ENCODE measurements around the gene SPOCK2.

Gene SPOCK2

DNA sequence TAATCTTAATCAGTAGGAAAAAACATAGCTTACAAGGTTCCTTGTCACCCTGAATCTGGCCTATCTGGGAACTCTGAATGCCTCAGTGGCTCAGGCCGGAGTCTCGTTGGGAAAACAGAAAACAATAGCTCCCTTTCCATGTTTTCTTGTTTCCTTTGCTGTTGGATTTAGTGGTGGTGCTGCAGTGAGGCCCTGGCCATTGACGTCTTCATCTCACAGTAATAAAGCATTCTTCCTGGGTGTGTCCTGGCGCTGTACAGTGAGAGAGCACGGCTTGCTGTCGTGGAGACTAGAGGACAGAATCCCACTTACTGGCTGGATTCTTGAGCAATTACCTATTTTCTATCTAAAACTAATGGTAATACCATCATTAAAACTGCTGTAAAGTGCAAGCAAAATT lies 1.3 kb upstream of the SPOCK2 start:
- DNase-seq (ENCODE audit: low read depth, low spot score) = no peak

DNA sequence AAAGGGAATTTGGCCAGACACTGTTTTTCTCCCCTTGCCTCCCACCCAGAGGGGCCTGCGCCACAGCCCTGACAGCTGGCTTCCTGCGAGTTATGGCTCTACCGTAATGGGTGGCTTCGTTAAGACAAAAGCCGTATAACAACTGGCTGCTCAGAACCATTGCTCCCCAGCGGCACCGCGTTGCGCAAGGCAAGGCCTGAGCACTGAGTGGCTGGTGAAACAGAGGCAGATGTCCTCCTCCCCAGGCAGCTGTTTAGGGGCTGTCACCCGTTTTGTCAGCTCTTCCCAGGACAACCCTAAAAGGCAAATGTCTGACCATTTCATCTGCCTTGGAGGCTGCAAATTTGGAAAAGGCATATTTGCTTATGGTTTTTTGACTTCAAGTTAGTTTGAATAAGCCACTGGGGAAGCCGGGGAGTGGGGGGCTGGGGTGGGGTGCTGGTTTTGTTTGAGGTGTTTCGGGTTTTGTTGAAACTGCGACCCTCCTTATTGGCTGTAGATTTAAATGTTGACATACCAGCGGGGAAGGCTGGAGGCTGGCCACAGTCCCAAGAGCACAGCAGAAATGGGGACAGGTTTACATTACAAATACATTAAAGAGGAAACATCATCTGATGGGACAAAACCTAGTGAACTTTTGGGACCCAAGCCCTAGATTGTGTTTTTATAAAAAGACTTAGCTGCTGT lies 681 bp upstream of the SPOCK2 start:
- DNase-seq (ENCODE audit: low read depth, low spot score) = no peak

DNA sequence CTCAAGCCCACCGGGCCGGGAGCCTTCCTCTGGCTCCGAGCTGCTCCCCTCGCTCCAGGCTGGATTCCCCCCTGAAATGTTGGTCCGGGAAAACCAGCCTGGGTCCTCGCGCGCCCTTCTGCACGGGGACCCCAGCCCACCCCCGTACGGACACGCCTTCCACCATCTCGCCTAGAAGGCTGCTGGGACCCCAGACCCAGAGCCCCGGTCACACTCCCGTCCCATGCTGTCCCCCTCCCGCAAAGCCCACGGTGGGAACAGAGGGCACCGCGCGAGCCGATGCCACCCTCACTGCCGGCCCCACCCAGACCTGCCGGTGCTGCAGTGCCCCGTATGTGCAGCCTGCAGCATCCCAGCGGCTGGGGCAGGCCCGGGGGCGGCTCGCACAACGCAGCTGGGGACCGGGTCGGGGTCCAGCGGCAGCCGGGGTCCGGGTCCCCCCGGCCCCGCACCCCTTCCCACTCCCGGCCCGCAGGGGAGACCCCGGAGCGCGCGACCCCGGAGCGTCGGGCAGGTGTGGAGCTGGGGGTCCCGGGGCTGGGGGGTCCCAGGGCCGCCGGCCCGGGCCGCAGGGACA lies 871 bp downstream of the SPOCK2 start:
- no peak for DNase-seq (ENCODE audit: low read depth, low spot score)

DNA sequence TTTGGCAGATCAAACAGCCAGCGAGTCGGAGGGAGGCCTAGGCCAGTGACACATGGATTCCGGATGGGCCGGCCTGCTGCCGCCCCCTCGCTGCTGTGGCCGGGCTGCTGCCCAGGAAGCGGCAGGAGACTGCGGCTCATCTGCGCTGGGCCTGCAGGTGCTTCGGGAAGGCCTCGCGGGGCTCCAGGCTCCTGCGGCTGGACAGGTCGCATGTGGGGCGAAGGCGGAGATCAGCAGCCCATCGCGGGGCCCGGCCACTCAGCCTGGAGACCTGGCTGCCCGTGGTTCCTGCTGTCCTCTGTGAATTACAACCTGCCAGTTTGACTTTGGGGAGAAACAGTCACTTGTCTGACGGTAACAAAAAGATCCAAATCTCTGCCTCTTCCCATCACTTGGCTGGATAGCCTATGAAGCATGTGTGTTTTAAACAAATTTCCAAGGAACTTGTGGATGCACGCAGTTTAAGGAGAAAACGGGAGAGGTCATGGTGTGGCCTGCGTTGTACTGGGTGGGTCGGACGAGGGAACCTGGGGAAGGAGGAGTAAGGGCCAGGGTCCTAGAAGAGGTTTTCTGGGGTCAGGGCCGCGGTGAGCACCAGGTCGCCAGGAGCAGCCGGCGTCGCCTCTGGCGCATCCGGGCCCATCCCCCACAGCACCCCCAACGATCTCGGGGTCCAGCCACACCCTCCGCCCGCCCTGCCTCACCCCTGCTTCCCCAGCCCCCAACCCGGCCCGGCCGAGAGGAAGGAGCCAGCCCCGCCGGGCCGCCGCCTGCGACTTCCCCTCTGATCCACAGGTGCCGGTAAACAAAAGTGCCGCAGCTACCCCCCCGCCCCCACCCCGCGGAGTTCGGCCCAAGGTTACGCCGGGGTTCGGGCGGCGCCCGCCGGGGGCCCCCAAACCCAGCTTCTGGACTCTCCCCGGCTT lies 1.6 kb downstream of the SPOCK2 start:
- no peak for DNase-seq (ENCODE audit: low read depth, low spot score)

DNA sequence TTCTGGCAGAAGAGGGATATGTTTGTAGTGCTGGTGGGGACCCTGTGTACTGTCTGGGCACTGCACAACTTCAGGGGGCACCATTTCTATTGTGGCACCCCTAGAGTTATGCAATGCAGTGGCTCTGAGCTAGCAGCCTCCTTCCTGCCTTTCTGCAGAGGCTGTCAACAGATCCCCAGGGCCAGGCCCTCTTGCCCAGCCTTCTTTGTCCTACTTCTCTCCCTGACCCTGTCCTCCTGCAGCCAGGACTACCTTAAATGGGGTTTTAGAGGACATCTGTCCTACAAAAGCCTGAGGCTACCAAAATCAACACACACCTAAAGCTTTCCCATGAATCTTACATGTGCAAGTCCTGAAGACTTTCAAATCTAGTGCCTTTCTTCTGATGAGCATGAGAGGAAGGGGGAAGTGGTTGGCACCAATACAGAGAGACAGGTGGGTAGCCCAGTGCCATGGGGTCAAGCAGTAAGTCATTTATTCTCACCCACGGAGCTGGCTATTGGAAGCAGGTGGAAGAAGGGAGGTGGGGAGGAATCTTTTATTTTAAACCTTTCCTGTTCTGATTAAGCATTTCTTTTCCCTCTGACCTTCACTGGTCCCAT lies 2.4 kb downstream of the SPOCK2 start:
- DNase-seq (ENCODE audit: low read depth, low spot score) = no peak

DNA sequence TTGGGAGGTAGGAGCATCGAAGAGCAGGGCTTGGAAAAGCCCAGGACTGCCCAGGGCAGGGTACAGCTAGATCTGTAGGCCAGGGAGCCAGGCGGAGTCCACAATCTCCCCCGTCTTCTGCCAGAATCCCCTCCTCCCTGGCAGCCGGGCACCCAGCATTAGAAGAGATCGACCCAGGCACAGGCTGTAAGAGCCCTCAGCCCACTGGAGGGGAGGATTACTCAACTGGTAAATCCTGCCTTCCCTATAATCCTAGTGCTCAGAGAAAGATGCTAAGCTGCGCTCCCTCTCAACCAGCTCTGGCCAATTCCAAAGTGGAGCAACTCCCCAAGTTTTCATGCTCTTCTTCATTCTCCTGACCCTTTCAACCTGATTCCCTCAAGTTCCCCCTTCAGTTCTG lies 3.2 kb downstream of the SPOCK2 start:
- no peak for DNase-seq (ENCODE audit: low read depth, low spot score)

DNA sequence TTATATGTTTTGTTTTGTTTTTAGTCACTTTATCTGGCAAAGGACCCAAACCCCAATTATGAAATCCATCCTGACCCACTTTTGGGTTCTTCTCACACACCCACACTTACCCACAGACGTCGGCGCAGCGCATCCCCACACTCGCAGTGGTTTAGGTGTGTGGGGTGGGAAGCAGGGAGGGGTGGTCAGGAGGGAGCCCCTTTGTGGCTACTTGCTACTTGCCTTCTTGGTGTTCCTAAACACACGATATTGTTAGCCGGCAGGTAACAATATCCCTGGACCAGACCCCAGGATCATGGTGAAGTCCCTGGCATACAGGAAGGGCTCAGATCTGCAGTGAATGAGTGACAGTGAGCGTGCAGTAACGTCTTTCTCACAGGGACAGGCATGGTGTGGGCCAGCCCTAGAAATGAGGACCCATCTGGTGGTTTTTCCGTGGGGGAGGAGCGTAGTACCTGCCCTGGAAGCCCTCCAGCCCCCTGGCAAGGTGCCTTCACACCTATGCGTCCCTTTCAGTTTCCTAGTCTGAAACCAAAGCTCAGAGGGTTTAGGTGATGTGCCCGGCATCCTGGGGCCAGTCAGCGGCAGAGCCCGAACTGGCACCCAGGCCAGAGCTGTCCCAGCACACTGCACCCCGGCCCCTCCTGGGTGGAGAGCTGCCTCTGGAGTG lies 4.4 kb downstream of the SPOCK2 start:
- no peak for DNase-seq (ENCODE audit: low read depth, low spot score)

DNA sequence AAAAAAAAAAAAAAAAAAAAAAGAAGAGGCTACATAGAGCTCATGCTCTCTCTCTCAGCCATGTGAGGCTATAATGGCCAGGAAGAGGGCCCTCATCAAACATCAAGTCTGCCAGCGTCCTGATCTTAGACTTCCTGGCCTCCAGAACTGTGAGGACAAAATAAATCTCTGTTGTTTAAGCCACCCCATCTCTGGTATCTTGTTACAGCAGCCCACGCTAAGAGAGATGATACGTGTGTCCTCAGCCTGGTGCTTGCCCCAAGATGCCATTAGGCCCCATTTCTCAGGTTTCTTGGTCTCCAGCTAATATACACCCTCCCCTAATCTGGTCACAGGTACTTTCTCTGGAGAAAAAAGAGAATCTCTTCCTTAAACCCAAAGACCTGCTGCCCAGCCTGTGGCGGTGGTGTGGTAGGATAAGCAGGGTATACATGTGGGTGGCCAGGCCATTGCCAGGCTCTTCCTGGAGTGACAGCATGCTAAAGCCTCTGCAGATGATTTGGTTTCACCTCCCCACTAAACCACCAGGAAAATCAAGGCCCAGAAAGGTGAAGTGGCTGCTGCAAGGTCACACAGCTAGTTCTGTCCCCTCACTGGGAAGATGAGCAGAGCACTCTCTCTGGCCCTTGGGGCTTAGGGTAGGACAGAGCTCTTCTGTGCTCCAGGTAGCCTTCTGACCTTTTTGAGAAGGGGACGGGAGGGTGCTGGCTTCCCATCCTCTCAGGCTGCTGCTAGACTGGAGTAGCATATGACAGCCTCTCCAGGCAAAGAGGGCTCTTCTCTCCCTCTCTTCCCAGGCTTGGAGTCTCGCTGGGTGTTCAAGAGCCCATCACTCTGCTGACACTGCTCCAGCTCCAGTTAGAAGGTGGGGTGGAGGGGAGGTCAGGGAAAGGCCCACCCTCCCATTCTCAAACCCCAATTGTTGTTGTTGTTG lies 5.2 kb downstream of the SPOCK2 start:
- DNase-seq (ENCODE audit: low read depth, low spot score) = no peak

DNA sequence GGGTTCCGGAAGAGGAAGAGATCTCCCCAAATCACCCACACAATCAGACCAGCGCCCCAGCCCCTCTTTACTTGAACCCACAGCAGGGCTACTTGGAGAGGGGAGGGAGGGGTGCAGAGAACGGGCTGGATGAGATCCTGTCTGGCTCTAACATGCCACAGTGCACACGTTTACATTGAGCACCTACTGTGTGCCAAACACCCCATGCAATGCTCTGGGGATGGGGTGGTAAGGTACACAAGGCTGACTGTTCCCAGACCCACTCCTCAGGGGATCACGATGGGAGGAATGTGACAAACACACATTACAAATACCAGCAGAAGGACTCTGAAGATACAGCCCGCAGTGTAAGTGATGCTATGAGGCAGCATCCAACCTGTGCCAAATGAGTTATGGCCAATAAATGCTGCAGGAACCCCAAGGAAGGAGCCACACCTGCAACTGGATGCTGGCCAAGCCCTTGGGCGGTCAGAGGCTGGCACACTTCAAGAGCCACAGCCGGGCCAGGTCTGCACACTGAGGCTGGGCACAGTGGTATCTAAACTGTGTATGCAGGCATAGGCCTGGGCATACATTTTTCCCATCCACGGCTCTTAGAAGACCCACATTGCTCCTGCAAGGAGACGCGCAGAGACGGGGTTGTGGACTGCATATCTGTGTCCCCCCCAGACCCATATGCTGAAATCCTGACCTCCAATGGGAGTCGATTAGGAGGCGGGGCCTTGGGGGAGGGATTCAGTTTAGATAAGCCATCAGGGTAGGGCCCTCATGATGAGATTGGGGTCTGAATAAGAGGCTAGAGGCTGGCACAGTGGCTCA lies 6.4 kb downstream of the SPOCK2 start:
- no peak for DNase-seq (ENCODE audit: low read depth, low spot score)

DNA sequence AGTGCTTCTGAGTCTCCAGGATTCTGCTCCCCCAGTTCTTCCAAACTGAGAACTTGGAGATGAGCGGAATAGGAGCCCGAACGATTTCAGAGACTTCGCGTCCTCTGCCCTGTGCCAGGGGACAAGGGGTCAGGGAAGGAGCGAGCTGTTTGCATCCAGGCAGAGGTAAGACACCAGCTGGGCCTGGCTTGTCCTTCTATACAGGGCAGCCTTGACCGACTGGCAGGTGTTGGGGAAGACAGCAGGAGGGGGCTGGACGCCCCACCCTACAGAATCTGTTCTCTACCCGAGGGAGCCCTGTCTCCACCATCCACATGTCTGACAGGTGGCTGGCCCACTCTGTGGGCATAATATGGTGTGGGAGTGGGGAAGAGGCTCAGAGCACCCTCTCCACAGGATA lies 7.1 kb downstream of the SPOCK2 start:
- DNase-seq (ENCODE audit: low read depth, low spot score) = no peak

DNA sequence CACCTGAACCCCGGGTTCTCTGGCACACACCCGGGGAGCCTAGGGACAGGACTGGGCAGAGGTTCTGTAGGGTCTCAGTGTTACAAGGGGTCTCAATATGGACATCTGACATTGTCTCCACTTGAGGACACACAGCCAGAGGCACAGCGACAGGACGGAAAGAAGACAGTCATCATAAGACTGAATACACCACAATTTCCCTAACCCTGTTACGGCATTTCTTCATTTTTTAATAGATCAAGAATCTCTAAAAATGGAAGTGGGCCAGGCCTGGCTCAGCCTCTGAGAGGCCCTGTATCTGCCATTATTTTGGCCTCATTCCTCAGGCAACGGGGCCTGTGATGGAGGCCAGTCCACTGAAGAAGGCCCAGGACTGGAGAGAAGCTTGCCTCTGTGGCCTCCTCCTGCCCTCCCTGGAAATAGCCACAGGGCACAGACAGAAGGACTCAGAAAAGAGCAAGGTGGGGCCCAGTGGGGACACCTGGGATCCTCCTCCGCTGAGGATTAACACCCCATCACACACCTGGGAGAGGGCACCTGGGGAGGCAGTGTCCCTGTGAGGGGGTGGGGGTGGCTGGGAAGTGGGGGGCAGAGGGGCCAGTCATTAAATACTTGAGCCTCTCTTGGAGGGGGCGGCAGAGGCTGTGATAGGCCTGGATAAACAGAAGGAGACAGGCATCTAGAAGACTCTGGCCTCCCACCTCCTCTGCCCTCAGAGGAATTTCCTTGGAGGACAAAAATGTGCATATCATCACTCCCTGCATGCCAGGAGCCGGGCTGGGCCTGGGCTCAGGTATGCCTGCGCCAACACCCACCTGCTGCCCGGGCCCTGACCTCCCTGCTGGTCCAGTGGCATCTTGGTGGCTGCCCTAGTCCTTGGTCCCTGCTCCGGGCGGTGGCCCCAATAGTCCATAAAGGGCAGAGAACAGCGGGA lies 8.0 kb downstream of the SPOCK2 start:
- no peak for DNase-seq (ENCODE audit: low read depth, low spot score)

DNA sequence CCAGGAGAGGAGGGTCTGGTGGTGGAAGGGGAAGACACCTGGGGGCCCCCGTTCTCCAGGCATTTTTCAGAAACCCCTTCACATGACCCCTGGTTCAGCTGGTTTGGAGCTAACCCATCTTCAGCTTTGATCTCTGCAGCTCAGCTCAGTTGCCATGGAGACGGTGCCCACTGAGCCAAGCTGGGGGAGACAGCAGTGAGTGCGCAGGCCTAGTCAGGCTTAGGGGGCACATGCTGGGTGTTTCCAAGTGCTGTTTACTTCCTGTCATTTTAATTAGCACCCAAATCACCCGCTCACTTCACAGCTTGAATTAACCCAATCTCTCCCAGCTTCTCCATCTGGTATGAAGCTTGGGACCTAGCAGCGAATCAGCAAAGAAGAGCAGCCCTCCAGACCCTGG lies 9.0 kb downstream of the SPOCK2 start:
- DNase-seq (ENCODE audit: low read depth, low spot score) = peak; percentile 25

DNA sequence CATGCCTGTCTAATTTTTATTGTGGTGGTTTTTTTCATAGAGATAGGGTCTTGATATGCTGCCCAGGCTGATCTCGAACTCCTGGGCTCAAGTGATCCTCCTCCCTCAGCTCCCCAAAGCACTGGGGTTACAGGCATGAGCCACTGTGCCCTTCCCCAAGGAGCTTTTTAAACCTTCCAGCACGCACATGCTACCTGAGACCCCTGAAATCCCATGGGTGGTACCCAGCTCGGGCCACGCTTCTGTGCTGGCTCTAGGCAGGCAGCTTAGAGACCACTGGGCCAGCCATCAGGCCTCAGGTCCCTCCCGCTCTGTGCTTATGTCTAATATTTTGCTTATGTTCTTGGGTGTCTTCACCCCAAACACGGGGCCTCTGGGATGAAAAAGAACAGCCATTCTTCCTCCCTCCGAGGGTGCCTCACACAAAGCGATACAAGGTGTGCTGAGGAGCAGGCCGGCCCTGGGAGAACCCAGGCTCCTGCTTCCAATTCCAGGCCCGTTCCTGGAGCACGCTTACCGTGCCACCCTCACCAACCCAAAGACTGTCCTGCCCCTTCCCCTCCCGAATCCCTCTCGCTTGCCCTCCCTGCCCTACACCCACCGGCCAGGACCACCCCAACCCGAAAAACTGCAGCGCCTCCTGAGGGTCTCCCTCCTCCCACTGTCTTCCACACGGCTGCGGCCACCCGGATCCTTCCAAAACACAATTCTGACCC lies 10.9 kb downstream of the SPOCK2 start:
- no peak for DNase-seq (ENCODE audit: low read depth, low spot score)

DNA sequence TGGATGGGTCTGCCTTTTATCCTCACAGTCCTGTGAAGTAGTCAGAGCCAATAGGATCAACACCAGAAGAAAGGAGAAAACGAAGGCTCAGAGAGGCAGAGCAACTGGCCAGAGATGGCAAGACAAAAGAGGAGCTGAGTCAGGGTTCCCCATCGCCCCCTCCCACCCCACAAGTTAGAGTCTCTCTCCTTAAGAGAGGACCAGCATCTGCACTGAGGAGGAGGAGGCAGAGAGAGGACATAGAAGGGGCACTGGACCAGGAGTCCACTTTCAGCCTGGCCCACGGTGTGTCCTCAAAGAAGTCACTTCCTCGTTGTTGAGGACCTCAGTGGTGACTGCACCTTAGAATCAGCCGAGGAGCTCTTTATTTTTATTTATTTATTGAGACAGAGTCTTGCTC lies 11.6 kb downstream of the SPOCK2 start:
- no peak for DNase-seq (ENCODE audit: low read depth, low spot score)

DNA sequence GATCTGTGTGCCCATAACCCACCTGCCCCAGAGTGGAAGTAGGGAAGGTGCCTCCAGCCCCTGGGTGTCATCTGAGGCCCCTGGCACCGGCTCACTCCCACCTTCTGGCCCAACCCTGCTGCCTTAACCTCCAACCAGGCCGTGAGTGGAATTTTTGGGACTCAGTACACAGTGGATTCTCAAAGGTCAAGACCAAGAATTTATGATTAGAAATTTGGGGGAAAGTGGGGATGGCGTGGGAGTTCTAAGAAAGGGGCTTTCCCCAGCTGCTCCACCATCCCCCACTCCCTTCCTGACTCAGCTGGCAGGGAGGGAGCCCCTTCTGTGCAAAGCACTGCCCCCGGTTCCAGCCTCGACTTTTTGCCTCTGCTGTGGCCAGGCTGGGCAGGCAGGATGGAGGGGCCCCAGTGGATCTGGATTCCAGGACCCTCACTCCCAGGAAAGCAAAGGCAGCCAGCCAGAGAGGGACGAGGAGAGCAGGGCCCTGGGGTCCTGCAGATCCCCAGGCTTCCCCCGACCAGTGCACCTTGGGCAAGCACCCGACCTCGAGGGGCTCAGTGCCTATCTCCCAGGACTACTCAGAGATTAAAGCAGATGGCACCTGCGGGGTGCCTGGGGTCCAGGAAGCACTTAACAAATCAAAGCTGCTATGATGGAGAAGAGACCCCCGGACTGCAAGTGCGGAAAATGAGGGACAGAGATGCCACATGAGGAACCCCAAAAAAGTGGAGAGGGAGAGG lies 12.8 kb downstream of the SPOCK2 start:
- DNase-seq (ENCODE audit: low read depth, low spot score) = no peak

DNA sequence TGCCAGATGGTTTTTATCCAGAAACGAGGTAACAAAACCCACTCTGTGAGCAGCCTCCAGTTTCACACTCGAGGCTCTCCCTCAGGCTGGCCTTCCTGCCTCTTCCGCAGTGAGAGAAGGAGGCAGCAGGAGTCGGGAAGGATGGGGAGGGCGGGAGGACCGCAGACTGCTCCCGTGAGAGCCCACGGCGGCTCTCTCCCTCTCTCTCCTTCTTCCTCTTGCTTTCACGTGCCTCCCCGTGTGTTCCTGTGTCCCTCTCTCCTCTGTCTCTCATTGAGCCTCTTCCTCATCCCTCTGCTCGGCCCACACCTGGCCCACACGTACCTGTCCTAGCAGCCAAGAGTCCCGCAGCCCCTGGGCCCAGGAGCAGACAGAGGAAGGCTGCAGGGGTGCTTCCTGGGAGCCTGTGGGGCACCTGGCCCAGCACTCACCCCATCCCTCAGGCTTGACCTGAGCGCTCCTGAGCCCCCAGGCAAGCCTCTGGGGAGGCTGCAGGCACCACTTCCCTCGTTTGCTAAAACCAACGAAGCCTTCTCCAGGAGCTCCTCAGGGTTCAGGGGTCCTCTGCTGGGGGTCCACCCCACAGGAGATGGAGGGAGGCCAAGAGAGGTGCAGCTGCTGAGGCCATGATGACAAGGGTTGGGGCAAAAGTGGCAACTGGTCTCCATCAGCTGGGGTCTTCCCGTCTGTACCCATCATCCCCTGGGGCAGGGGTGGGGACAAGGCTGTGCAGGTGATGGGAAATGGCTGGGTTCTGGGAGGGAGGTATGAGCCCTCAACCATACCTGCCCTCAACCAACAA lies 13.6 kb downstream of the SPOCK2 start:
- no peak for DNase-seq (ENCODE audit: low read depth, low spot score)

Measured in activated CD4-positive, CD25-positive, alpha-beta regulatory T cell treated with anti-CD3 and anti-CD28 coated beads, Interleukin-2, amount 50 U/mL, for 16 hours (primary cell).